ENCODE measurements around the gene TMEM119.
A peak's percentile ranks its signal among the peaks of the same experiment; 100 is the strongest.
"Not testable (repeated sequence)": the region's sequence is repeated elsewhere in the genome, so short reads cannot be mapped to it uniquely, and the experiment has no call there.

Gene TMEM119

GRCh38 chr12:108625228-108625627, 27.3 kb upstream of the TMEM119 start:
- Mint-ChIP-seq H3K36me3 (peaks cover 6% of the 10 kb centered on the region), H3K4me1 (peaks cover 43% of the 10 kb centered on the region), H3K27me3 (no peaks in the 10 kb centered on the region), H3K27ac (no peak overlapping the region), H3K4me3 (no peak overlapping the region), H3K9me3 (peaks cover 2% of the 10 kb centered on the region)
- ATAC-seq: no peak

- peaks cover 6% of the 10 kb centered on the region for H3K36me3 Mint-ChIP-seq
- no peak for ATAC-seq
These were observed 25.7 kb upstream of the TMEM119 start for GRCh38 chr12:108623577-108623976.

DNA sequence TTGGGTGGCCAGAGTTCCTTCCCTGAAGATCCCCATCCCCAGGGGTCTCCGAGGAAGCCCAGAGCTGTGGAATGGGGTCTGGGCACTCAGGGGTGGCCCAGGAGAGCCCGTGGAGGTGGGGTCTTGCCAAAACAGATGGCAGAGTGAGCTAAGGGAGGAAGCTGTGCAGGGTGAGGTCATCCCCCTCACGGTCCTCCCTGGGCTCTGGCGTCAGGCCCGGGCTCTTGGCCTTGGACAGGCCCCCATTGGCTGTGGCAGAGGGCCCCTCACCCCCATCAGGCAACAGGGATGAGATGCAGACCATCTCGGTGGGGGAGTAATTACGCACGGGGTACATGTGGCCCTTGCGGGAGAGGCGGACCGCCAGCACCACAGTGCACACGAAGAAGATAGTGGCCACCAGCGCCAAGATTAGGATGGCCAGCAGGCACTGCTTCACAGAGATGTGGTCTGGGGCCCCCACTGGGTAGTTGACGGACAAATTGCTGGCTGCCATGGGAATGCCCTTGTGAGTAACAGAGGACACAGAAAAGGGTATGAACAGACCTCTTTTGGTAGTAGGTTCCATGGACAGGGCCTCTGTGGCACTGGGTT, 25.1 kb upstream of the TMEM119 start:
- Mint-ChIP-seq H3K9me3 (peaks cover 2% of the 10 kb centered on the region), H3K4me1 (peaks cover 41% of the 10 kb centered on the region), H3K27me3 (no peaks in the 10 kb centered on the region), H3K4me3 (no peak overlapping the region), H3K27ac (peak overlapping the region; percentile 85), H3K36me3 (peaks cover 6% of the 10 kb centered on the region)
- ATAC-seq: no peak

More at GRCh38 chr12:108623577-108623976, 25.7 kb upstream of the TMEM119 start:
- peak overlapping the region; percentile 85 for H3K27ac Mint-ChIP-seq
- no peaks in the 10 kb centered on the region for H3K27me3 Mint-ChIP-seq
- no peak overlapping the region for H3K4me3 Mint-ChIP-seq
- peaks cover 2% of the 10 kb centered on the region for H3K9me3 Mint-ChIP-seq
- H3K4me1 Mint-ChIP-seq: peaks cover 41% of the 10 kb centered on the region

GRCh38 chr12:108622421-108622820, 24.5 kb upstream of the TMEM119 start:
- ATAC-seq: no peak
- H3K36me3 Mint-ChIP-seq: peaks cover 6% of the 10 kb centered on the region
- H3K27me3 Mint-ChIP-seq: no peaks in the 10 kb centered on the region
- H3K4me3 Mint-ChIP-seq: no peak overlapping the region
- peaks cover 2% of the 10 kb centered on the region for H3K9me3 Mint-ChIP-seq
- peak overlapping the region; percentile 85 for H3K27ac Mint-ChIP-seq
- H3K4me1 Mint-ChIP-seq: peaks cover 46% of the 10 kb centered on the region

- H3K4me3 Mint-ChIP-seq: no peak overlapping the region
- no peak for ATAC-seq
- H3K27ac Mint-ChIP-seq: peak overlapping the region; percentile 85
- peaks cover 12% of the 10 kb centered on the region for H3K36me3 Mint-ChIP-seq
- H3K27me3 Mint-ChIP-seq: no peaks in the 10 kb centered on the region
- peaks cover 7% of the 10 kb centered on the region for H3K9me3 Mint-ChIP-seq
- peaks cover 59% of the 10 kb centered on the region for H3K4me1 Mint-ChIP-seq
These were observed 23.3 kb upstream of the TMEM119 start for GRCh38 chr12:108621161-108621560.

- Mint-ChIP-seq H3K27me3 (no peaks in the 10 kb centered on the region), H3K4me3 (no peak overlapping the region), H3K36me3 (peaks cover 14% of the 10 kb centered on the region), H3K9me3 (peaks cover 8% of the 10 kb centered on the region), H3K4me1 (peaks cover 61% of the 10 kb centered on the region), H3K27ac (peak overlapping the region; percentile 29)
- ATAC-seq: no peak
These were observed 22.5 kb upstream of the TMEM119 start for GRCh38 chr12:108620236-108620879.

DNA sequence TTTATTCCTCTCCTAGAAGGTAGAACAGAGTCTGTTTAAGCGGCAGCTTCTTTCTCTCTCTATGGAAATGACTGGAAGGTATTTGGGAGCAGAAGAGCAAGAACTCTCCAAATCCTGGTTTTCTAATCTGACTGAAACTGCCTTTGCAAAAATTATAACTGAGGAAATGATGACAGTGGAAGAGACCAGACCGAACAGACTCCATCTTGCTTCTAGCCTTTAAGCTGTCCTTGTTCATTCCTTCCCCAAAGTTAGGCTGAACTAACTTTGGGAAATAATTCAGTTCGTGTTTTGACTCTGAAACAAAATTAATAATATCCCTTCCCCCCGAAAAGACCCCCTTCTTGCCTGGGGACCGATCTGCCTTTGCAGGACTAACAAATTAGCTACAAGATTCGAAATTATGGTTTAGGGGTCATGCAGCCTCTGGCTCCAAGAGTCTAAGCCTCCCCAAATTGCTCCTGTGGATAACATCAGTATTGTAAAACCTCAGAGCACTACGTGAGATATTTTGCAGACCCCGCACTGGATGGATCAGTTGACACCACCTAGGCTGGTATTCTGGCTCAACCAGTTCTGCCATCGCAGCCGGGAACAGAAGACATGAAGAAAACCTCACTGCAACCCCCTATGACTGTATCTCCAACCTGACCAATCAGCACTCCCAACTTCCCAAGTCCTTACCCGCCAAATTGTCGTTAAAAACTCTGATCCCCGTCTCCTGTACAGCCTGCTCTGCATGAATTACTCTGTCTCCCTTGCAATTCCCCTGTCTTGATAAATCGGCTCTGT, 21.7 kb upstream of the TMEM119 start:
- Mint-ChIP-seq H3K36me3 (peaks cover 14% of the 10 kb centered on the region), H3K27me3 (no peaks in the 10 kb centered on the region), H3K9me3 (peaks cover 8% of the 10 kb centered on the region), H3K27ac (peak overlapping the region; percentile 91), H3K4me1 (peaks cover 64% of the 10 kb centered on the region), H3K4me3 (no peak overlapping the region)
- ATAC-seq: no peak

DNA sequence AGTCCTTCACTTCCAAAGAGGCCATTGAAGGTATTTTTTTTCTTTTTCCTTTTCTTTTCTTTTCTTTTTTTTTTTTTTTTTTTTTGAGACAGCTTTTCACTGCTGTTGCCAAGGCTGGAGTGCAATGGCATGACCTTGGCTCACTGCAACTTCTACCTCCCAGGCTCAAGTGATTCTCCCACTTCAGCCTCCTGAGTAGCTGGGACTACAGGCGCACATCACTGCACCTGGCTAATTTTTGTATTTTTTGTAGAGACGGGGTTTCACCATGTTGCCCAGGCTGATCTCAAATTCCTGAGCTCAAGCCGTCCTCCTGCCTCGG, 21.0 kb upstream of the TMEM119 start:
- ATAC-seq, H3K4me3 Mint-ChIP-seq, H3K27me3 Mint-ChIP-seq, H3K9me3 Mint-ChIP-seq: not testable (repeated sequence)
- Mint-ChIP-seq H3K4me1 (peaks cover 70% of the 10 kb centered on the region), H3K36me3 (peaks cover 14% of the 10 kb centered on the region), H3K27ac (peak overlapping the region; percentile 91)

GRCh38 chr12:108618079-108618952, 20.4 kb upstream of the TMEM119 start:
- H3K27ac Mint-ChIP-seq: peak overlapping the region; percentile 91
- H3K9me3 Mint-ChIP-seq: peaks cover 8% of the 10 kb centered on the region
- peaks cover 14% of the 10 kb centered on the region for H3K36me3 Mint-ChIP-seq
- no peak overlapping the region for H3K4me3 Mint-ChIP-seq
- peak; percentile 64 for ATAC-seq
- H3K27me3 Mint-ChIP-seq: no peaks in the 10 kb centered on the region
- peaks cover 76% of the 10 kb centered on the region for H3K4me1 Mint-ChIP-seq

- no peaks in the 10 kb centered on the region for H3K27me3 Mint-ChIP-seq
- peak overlapping the region; percentile 91 for H3K27ac Mint-ChIP-seq
- peak overlapping the region; percentile 10 for H3K4me3 Mint-ChIP-seq
- H3K9me3 Mint-ChIP-seq: peaks cover 6% of the 10 kb centered on the region
- H3K4me1 Mint-ChIP-seq: peaks cover 81% of the 10 kb centered on the region
- H3K36me3 Mint-ChIP-seq: peaks cover 7% of the 10 kb centered on the region
- ATAC-seq: peak; percentile 96
These were observed 19.3 kb upstream of the TMEM119 start for GRCh38 chr12:108616941-108617858.

- peaks cover 7% of the 10 kb centered on the region for H3K36me3 Mint-ChIP-seq
- peak overlapping the region; percentile 91 for H3K27ac Mint-ChIP-seq
- ATAC-seq: no peak
- no peaks in the 10 kb centered on the region for H3K27me3 Mint-ChIP-seq
- H3K9me3 Mint-ChIP-seq: peaks cover 6% of the 10 kb centered on the region
- H3K4me1 Mint-ChIP-seq: peaks cover 83% of the 10 kb centered on the region
- peak overlapping the region; percentile 10 for H3K4me3 Mint-ChIP-seq
These were observed 18.5 kb upstream of the TMEM119 start for GRCh38 chr12:108616359-108616758.

DNA sequence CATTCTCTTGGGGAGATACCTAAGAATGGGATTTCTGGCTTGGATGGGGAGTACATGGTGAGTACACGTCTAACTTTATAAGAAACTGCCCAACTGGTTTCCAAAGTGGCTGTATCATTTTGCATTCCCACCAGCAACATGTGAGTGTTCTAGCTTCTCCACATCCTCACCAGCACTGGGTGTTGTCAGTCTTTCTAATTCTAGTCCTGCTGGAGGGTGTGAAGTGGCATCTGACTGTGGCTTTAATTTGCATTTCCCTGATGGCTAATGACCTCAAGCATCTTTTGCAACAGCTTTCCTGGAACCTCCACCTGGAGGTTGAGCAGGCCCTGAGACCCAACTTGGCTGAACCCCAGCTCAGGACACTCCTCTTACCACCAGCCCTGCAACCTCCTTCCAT, 18.0 kb upstream of the TMEM119 start:
- H3K27ac Mint-ChIP-seq: peak overlapping the region; percentile 91
- peaks cover 6% of the 10 kb centered on the region for H3K9me3 Mint-ChIP-seq
- H3K4me3 Mint-ChIP-seq: no peak overlapping the region
- ATAC-seq: no peak
- peaks cover 79% of the 10 kb centered on the region for H3K4me1 Mint-ChIP-seq
- no peaks in the 10 kb centered on the region for H3K27me3 Mint-ChIP-seq
- H3K36me3 Mint-ChIP-seq: peaks cover 7% of the 10 kb centered on the region

- no peaks in the 10 kb centered on the region for H3K27me3 Mint-ChIP-seq
- H3K4me3 Mint-ChIP-seq: no peak overlapping the region
- peaks cover 6% of the 10 kb centered on the region for H3K9me3 Mint-ChIP-seq
- ATAC-seq: no peak
- peak overlapping the region; percentile 86 for H3K27ac Mint-ChIP-seq
- peaks cover 72% of the 10 kb centered on the region for H3K4me1 Mint-ChIP-seq
- H3K36me3 Mint-ChIP-seq: peaks cover 7% of the 10 kb centered on the region
These were observed 16.8 kb upstream of the TMEM119 start for GRCh38 chr12:108614639-108615038.

- Mint-ChIP-seq H3K4me1 (peaks cover 71% of the 10 kb centered on the region), H3K27me3 (no peaks in the 10 kb centered on the region), H3K27ac (peak overlapping the region; percentile 86)
These were observed 16.2 kb upstream of the TMEM119 start for GRCh38 chr12:108614041-108614440.

More at GRCh38 chr12:108614041-108614440, 16.2 kb upstream of the TMEM119 start:
- ATAC-seq: no peak
- Mint-ChIP-seq H3K4me3 (no peak overlapping the region), H3K9me3 (peaks cover 6% of the 10 kb centered on the region), H3K36me3 (peaks cover 7% of the 10 kb centered on the region)

Data from stimulated activated memory B cell treated with anti-CD40 and anti-IgM and Interleukin-4, amounts not matched to agents 10 μg/mL and 1 μg/mL and 100 μg/mL, for 72 hours (primary cell).